GM19240 (cell line): ENCODE results near the gene ZSWIM4.
"Not testable (repeated sequence)": the region's sequence is repeated elsewhere in the genome, so short reads cannot be mapped to it uniquely, and the experiment has no call there.

Experiments used
- DNase-seq: peaks from one replicate; pipeline ENCODE4 v3.0.0; 2011; ENCODE audit warnings: low spot score; ENCODE audit not compliant: insufficient read length

The ZSWIM4 gene

GRCh38 chr19:13848798-13849676, 53.8 kb downstream of the ZSWIM4 start:
- DNase-seq = no peak

- no peak for DNase-seq
These were observed 55.0 kb downstream of the ZSWIM4 start for GRCh38 chr19:13849991-13850909.

GRCh38 chr19:13850910-13851733, 55.9 kb downstream of the ZSWIM4 start:
- no peak for DNase-seq

- DNase-seq = not testable (repeated sequence)
These were observed 56.5 kb downstream of the ZSWIM4 start for GRCh38 chr19:13851734-13852114.

- DNase-seq = not testable (repeated sequence)
These were observed 57.0 kb downstream of the ZSWIM4 start for GRCh38 chr19:13852171-13852707.

GRCh38 chr19:13856497-13856896, 61.3 kb downstream of the ZSWIM4 start:
- no peak for DNase-seq

GRCh38 chr19:13859361-13859880, 64.2 kb downstream of the ZSWIM4 start:
- no peak for DNase-seq

GRCh38 chr19:13860679-13861391, 65.6 kb downstream of the ZSWIM4 start:
- DNase-seq = no peak

- DNase-seq = no peak
These were observed 66.1 kb downstream of the ZSWIM4 start for GRCh38 chr19:13861392-13861713.

- DNase-seq = peak; percentile 99
These were observed 66.7 kb downstream of the ZSWIM4 start for GRCh38 chr19:13861714-13862531.

GRCh38 chr19:13864046-13864666, 68.9 kb downstream of the ZSWIM4 start:
- DNase-seq = no peak

GRCh38 chr19:13864667-13865570, 69.7 kb downstream of the ZSWIM4 start:
- no peak for DNase-seq

GRCh38 chr19:13865571-13866462, 70.6 kb downstream of the ZSWIM4 start:
- DNase-seq = no peak

- DNase-seq = no peak
These were observed 71.3 kb downstream of the ZSWIM4 start for GRCh38 chr19:13866463-13867046.

GRCh38 chr19:13868663-13869062, 73.4 kb downstream of the ZSWIM4 start:
- DNase-seq = no peak

GRCh38 chr19:13869281-13869680, 74.0 kb downstream of the ZSWIM4 start:
- no peak for DNase-seq

GRCh38 chr19:13870873-13871272, 75.6 kb downstream of the ZSWIM4 start:
- no peak for DNase-seq
